Ascending aorta (tissue), 2 donors: ENCODE results near the gene EXD2. TPM values are rescaled to one million over a fixed set of nuclear protein-coding genes. Genes with fewer than 3 reads are reported as not detected.

Source experiments
- DNase-seq, 2 donors: peaks; one replicate each; pipeline ENCODE4 v3.0.0-alpha.2; 2019; ENCODE audit warnings: low spot score in 2 of 2
- H3K27ac ChIP-seq, 2 donors: fragments of 200-600 bp; sonication (generic); one replicate each; pipeline ENCODE4 v1.5.1; 2016 to 2017; ENCODE audit warnings: mild to moderate bottlenecking in 1 of 2
- H3K27me3 ChIP-seq: fragments of 200-600 bp; sonication (generic); one replicate; pipeline ENCODE4 v1.5.1; 2017
- H3K36me3 ChIP-seq, 2 donors: fragments of 200-600 bp; sonication (generic); one replicate each; pipeline ENCODE4 v1.5.1; 2016
- H3K4me1 ChIP-seq, 2 donors: fragments of 200-600 bp; sonication (generic); one replicate each; pipeline ENCODE4 v1.5.1; 2016 to 2017; ENCODE audit warnings: mild to moderate bottlenecking in 1 of 2
- H3K4me3 ChIP-seq, 2 donors: fragments of 200-600 bp; sonication (generic); one replicate each; pipeline ENCODE4 v1.5.1; 2016 to 2017; ENCODE audit warnings: mild to moderate bottlenecking in 1 of 2
- H3K9me3 ChIP-seq, 2 donors: fragments of 200-600 bp; sonication (generic); one replicate each; pipeline ENCODE4 v1.5.1; 2016
- CTCF ChIP-seq, 3 experiments: fragments of 200-600 bp in 2 of 3; fragments of 450-650 bp in 1 of 3; sonication (generic) in 2 of 3; IDR thresholded peaks; one replicate each; pipeline ENCODE4 v1.5.1; 2016 to 2019; ENCODE audit warnings: antibody characterized with exemption in 3 of 3, mild to moderate bottlenecking in 1 of 3, moderate library complexity in 1 of 3
- intact Hi-C: fragments of 100-400 bp; cut with DNase I; formaldehyde crosslinking; loops from one replicate; pipeline ENCODE4 v1.15.1; 2023
- total RNA-seq: library from RNA; depleted of rRNA; stranded (reverse); fragments of >200 nt; gene quantifications from one replicate; pipeline ENCODE4 v1.1.0, GENCODE V29; 2016

The EXD2 gene
- total RNA-seq, 1 donor from 2014 or later = 17.2 TPM

GRCh38 chr14:69152181-69152901 lies 39.0 kb upstream of the EXD2 start:
- Histone ChIP-seq H3K4me3 (peak overlapping the region; percentile 78 to 92), H3K9me3 (no peaks in the 10 kb centered on the region), H3K27ac (peak overlapping the region; percentile 97 to 98), H3K36me3 (no peaks in the 10 kb centered on the region), H3K27me3 (no peaks in the 10 kb centered on the region), H3K4me1 (peaks cover 0 to 6% of the 10 kb centered on the region in 2 donors)
- no peak for DNase-seq
- no peak for TF ChIP-seq CTCF (IDR thresholded peaks at IDR 0.05)
- intact Hi-C loops = loop anchor here (10.0 kb wide), 1 partner anchor 242 kb away; the partner anchor contains the start of genes ERH and SLC39A9

- no peak for TF ChIP-seq CTCF (IDR thresholded peaks at IDR 0.05)
- peak; percentile 65 to 97 for DNase-seq
- H3K4me3 ChIP-seq = peak within 1 kb of the TSS; percentile 78 to 92
- no peaks in the 10 kb centered on the region for H3K9me3 ChIP-seq
- peak within 1 kb of the TSS; percentile 97 to 98 for H3K27ac ChIP-seq
- H3K27me3 ChIP-seq = no peaks in the 10 kb centered on the region
- H3K36me3 ChIP-seq = no peaks in the 10 kb centered on the region
- H3K4me1 ChIP-seq = peaks cover 0 to 6% of the 10 kb centered on the region in 2 donors
- intact Hi-C loops = loop anchor here (1.0 to 10.0 kb wide), 3 partner anchors 24 to 242 kb away; partner anchors contain the start of genes ERH, EXD2 and SLC39A9
Observed at GRCh38 chr14:69152902-69153151, 38.5 kb upstream of the EXD2 start, which contains the start of gene DCAF5. Gene DCAF5, minus strand, starts transcription at chr14:69153119. Its CDS starts 141 bp downstream, at chr14:69152978.

GRCh38 chr14:69153152-69153872 lies 38.0 kb upstream of the EXD2 start:
- no peak for DNase-seq
- Histone ChIP-seq H3K27ac (peak overlapping the region; percentile 97 to 98), H3K9me3 (no peaks in the 10 kb centered on the region), H3K36me3 (no peaks in the 10 kb centered on the region), H3K27me3 (no peaks in the 10 kb centered on the region), H3K4me1 (peaks cover 0 to 6% of the 10 kb centered on the region in 2 donors), H3K4me3 (peak overlapping the region; percentile 78 to 92)
- intact Hi-C loops = loop anchor here (1.0 to 10.0 kb wide), 3 partner anchors 24 to 241 kb away; partner anchors contain the start of genes ERH, EXD2 and SLC39A9
- peak in 1 of 3 experiments; percentile 27 for TF ChIP-seq CTCF (IDR thresholded peaks at IDR 0.05)

- intact Hi-C loops = loop anchor here (1.0 to 10.0 kb wide), 3 partner anchors 25 to 241 kb away; partner anchors contain the start of genes ERH, EXD2 and SLC39A9
- Histone ChIP-seq H3K27me3 (no peaks in the 10 kb centered on the region), H3K4me1 (peaks cover 0 to 6% of the 10 kb centered on the region in 2 donors), H3K4me3 (peak overlapping the region; percentile 78 to 92), H3K27ac (peak overlapping the region; percentile 97 to 98), H3K9me3 (no peaks in the 10 kb centered on the region), H3K36me3 (no peaks in the 10 kb centered on the region)
- peak in 1 of 3 experiments; percentile 5 for TF ChIP-seq CTCF (IDR thresholded peaks at IDR 0.05)
- no peak for DNase-seq
Observed at GRCh38 chr14:69153873-69154270, 37.4 kb upstream of the EXD2 start.

- peaks cover 0 to 6% of the 10 kb centered on the region in 2 donors for H3K4me1 ChIP-seq
- intact Hi-C loops = loop anchor here (10.0 kb wide), 1 partner anchor 240 kb away; the partner anchor contains the start of genes ERH and SLC39A9
- H3K4me3 ChIP-seq = no peak overlapping the region
- DNase-seq = peak in 1 of 2 donors; percentile 68
- H3K27me3 ChIP-seq = no peaks in the 10 kb centered on the region
- peak overlapping the region; percentile 6 to 23 for H3K27ac ChIP-seq
- no peaks in the 10 kb centered on the region for H3K9me3 ChIP-seq
- no peaks in the 10 kb centered on the region for H3K36me3 ChIP-seq
- no peak for TF ChIP-seq CTCF (IDR thresholded peaks at IDR 0.05)
Observed at GRCh38 chr14:69154779-69155178, 36.5 kb upstream of the EXD2 start.
